DND-41 (cell line): ENCODE results near the gene TMEM150A.

Source experiments
- ATAC-seq: fragments of 200-7000 bp; cut with Tn5 transposase; 3 replicates; pipeline ENCODE4 v1.9.1; 2021; ENCODE audit warnings: low read depth; ENCODE audit not compliant: insufficient read depth
- DNase-seq: peaks from one replicate; pipeline ENCODE4 v3.0.0-alpha.2; 2020
- H2AFZ ChIP-seq: 2 replicates; pipeline ENCODE4 v1.6.0; 2012; ENCODE audit warnings: low read depth, low read length
- H3K27ac ChIP-seq: 2 replicates; pipeline ENCODE4 v1.5.1; 2012; ENCODE audit warnings: low read length, inconsistent platforms
- H3K27me3 ChIP-seq: fragments of 200-600 bp; sonication (generic); 2 replicates; pipeline ENCODE4 v1.6.0; 2012; ENCODE audit warnings: low read length, mild to moderate bottlenecking, inconsistent platforms; ENCODE audit not compliant: insufficient read depth, poor library complexity
- H3K36me3 ChIP-seq: 2 replicates; pipeline ENCODE4 v1.5.1; 2012; ENCODE audit warnings: low read length, inconsistent platforms; ENCODE audit not compliant: insufficient read depth
- H3K4me1 ChIP-seq: 2 replicates; pipeline ENCODE4 v1.5.1; 2012; ENCODE audit warnings: mild to moderate bottlenecking, low read length; ENCODE audit not compliant: insufficient read depth
- H3K4me2 ChIP-seq: 2 replicates; pipeline ENCODE4 v1.6.0; 2012; ENCODE audit warnings: mild to moderate bottlenecking, moderate library complexity, low read length, inconsistent platforms; ENCODE audit not compliant: insufficient read depth
- H3K4me3 ChIP-seq, 2 experiments: fragments of 200-600 bp in 1 of 2; shearing (Covaris generic) in 1 of 2; 2 replicates each; pipeline ENCODE4 v1.5.1; 2012 to 2016; ENCODE audit warnings: inconsistent platforms in 2 of 2, low read length in 2 of 2, mild to moderate bottlenecking in 2 of 2, low read depth in 1 of 2, moderate library complexity in 1 of 2
- H3K79me2 ChIP-seq: 2 replicates; pipeline ENCODE4 v1.6.0; 2012; ENCODE audit warnings: low read length, inconsistent platforms; ENCODE audit not compliant: insufficient read depth
- H3K9ac ChIP-seq: 2 replicates; pipeline ENCODE4 v1.6.0; 2012; ENCODE audit warnings: low read depth, mild to moderate bottlenecking, inconsistent platforms, low read length, moderate library complexity
- H3K9me3 ChIP-seq: 2 replicates; pipeline ENCODE4 v1.5.1; 2012; ENCODE audit warnings: low read length, moderate library complexity, mild to moderate bottlenecking, inconsistent platforms; ENCODE audit not compliant: insufficient read depth, severe bottlenecking
- H4K20me1 ChIP-seq: 2 replicates; pipeline ENCODE4 v1.6.0; 2012; ENCODE audit warnings: low read length; ENCODE audit not compliant: insufficient read depth
- CTCF ChIP-seq: IDR thresholded peaks from 2 replicates; pipeline ENCODE4 v1.5.1; 2012; ENCODE audit warnings: borderline replicate concordance, low read length, moderate library complexity, mild to moderate bottlenecking; ENCODE audit not compliant: poor library complexity, severe bottlenecking; ENCODE audit errors: extremely low read depth
- EZH2 ChIP-seq: IDR thresholded peaks from 3 replicates; pipeline ENCODE4 v1.6.1; 2012; ENCODE audit warnings: borderline replicate concordance, low read depth, mild to moderate bottlenecking, moderate library complexity, low read length, inconsistent platforms; ENCODE audit not compliant: severe bottlenecking

The TMEM150A gene

GRCh38 chr2:85649201-85650190 is 47.0 kb upstream of the TMEM150A start:
- DNase-seq (no peak), ATAC-seq (no peak)
- Histone ChIP-seq H3K4me2 (no peak overlapping the region), H3K27me3 (no peaks in the 10 kb centered on the region), H3K9ac (no peak overlapping the region), H4K20me1 (peaks cover 12% of the 10 kb centered on the region), H3K79me2 (no peaks in the 10 kb centered on the region; the same call in 1 of the 2 replicates), H3K4me1 (no peaks in the 10 kb centered on the region), H3K36me3 (peaks cover 89% of the 10 kb centered on the region), H3K4me3 (no peak overlapping the region), H3K9me3 (no peaks in the 10 kb centered on the region), H2AFZ (no peak overlapping the region), H3K27ac (no peak overlapping the region)
- TF ChIP-seq EZH2 (no peak), CTCF (no peak)

GRCh38 chr2:85648619-85649018 is 46.1 kb upstream of the TMEM150A start:
- Histone ChIP-seq H4K20me1 (peaks cover 13% of the 10 kb centered on the region), H3K79me2 (no peaks in the 10 kb centered on the region; the same call in 1 of the 2 replicates), H3K4me3 (no peak overlapping the region), H2AFZ (no peak overlapping the region), H3K27me3 (no peaks in the 10 kb centered on the region), H3K27ac (no peak overlapping the region), H3K9ac (no peak overlapping the region), H3K9me3 (no peaks in the 10 kb centered on the region), H3K4me1 (no peaks in the 10 kb centered on the region), H3K36me3 (peaks cover 92% of the 10 kb centered on the region), H3K4me2 (no peak overlapping the region)
- peak; percentile 61 for TF ChIP-seq CTCF
- no peak for TF ChIP-seq EZH2
- ATAC-seq (peak; percentile 75), DNase-seq (peak; percentile 38)

DNA sequence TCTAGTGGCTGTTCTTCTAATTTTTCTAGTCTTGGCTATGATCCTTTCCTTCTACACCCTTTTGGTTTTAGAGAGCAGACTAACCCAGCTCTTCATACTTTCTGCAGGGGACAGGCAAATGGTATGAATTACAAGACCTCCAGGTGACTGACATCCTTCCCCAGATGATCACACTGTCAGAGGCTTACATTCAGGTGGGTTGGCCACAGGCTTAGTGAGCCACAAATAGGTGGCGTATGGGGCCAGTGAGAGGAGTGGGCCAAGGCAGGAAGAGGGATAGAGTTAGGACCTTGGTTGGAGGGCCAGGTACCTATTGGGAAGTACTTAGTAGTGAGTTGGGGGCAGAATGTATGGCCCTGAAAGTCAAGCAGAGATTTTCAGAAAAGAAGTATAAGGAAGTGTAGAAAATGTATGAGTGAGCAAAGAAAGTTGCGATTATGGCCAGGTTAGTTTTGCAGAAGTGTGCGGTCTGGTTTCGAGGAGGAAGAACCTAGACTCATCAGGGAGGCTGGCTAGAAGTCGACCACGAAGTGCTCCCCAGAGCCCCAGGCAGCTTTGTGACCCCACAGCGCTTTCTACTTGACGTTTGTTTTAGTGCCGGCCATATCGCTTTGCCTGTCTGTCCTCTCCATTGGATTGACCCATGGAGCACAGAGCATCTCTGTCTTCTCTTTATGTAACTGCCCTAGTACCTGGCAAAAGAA is 45.5 kb upstream of the TMEM150A start:
- H3K27ac ChIP-seq, result no peak overlapping the region
- peaks cover under 1% of the 10 kb centered on the region; the same call in 1 of the 2 replicates for H3K79me2 ChIP-seq
- no peaks in the 10 kb centered on the region for H3K27me3 ChIP-seq
- H3K9ac ChIP-seq, result no peak overlapping the region
- H3K9me3 ChIP-seq, result no peaks in the 10 kb centered on the region
- H3K4me2 ChIP-seq, result no peak overlapping the region
- peaks cover 92% of the 10 kb centered on the region for H3K36me3 ChIP-seq
- H3K4me3 ChIP-seq, result no peak overlapping the region
- H3K4me1 ChIP-seq, result no peaks in the 10 kb centered on the region
- DNase-seq (no peak), ATAC-seq (no peak)
- H2AFZ ChIP-seq, result no peak overlapping the region
- TF ChIP-seq EZH2 (no peak), CTCF (no peak)
- peaks cover 13% of the 10 kb centered on the region for H4K20me1 ChIP-seq
